Fibroblast of the aortic adventitia (primary cell): ENCODE measurements around the gene RAB7B. TPM values are rescaled to one million over a fixed set of nuclear protein-coding genes. Genes with fewer than 3 reads are reported as not detected.

Experiments used
- DNase-seq: peaks from one replicate; pipeline ENCODE4 v3.0.0-alpha.2; 2010; ENCODE audit warnings: low read depth
- H3K4me3 ChIP-seq: 2 replicates; pipeline ENCODE4 v1.5.1; 2011; ENCODE audit warnings: low read depth, mild to moderate bottlenecking, control low read depth, low read length, moderate library complexity
- total RNA-seq: library from RNA; depleted of rRNA; stranded (reverse); fragments of >200 nt; gene quantifications from 2 replicates; pipeline ENCODE4 v1.2.3, GENCODE V29; 2012; ENCODE audit warnings: low replicate concordance
- TF ChIP-seq, protein P1 (sequence below): IDR thresholded peaks from 2 replicates; pipeline ENCODE4 v1.5.1; 2011; ENCODE audit warnings: mild to moderate bottlenecking, low read length, control low read depth, inconsistent platforms; ENCODE audit not compliant: insufficient read depth

The RAB7B gene
- total RNA-seq, 1 donor = 7.4 TPM

DNA sequence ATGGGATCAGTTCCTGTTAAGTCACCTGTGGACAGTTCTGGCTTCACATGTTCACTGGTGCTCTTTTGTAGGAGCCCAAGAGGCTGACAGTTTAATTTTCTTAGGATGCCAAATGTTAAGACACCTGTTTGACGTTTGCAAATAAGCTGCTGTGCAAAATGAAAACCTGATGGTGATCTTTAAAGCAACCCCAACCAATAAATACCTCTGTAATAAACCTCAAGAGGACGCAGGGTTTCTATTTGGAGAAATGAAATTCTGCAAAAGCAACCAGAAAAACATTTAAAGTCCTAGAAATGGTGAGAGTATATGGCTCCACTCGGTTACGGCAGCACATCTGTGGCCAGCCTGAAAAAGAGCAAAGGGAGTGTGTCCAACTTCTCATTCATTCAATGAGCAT lies 44.1 kb upstream of the RAB7B start:
- DNase-seq = no peak
- TF ChIP-seq, protein P1, sequence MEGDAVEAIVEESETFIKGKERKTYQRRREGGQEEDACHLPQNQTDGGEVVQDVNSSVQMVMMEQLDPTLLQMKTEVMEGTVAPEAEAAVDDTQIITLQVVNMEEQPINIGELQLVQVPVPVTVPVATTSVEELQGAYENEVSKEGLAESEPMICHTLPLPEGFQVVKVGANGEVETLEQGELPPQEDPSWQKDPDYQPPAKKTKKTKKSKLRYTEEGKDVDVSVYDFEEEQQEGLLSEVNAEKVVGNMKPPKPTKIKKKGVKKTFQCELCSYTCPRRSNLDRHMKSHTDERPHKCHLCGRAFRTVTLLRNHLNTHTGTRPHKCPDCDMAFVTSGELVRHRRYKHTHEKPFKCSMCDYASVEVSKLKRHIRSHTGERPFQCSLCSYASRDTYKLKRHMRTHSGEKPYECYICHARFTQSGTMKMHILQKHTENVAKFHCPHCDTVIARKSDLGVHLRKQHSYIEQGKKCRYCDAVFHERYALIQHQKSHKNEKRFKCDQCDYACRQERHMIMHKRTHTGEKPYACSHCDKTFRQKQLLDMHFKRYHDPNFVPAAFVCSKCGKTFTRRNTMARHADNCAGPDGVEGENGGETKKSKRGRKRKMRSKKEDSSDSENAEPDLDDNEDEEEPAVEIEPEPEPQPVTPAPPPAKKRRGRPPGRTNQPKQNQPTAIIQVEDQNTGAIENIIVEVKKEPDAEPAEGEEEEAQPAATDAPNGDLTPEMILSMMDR = no peak
- no peak overlapping the region for H3K4me3 ChIP-seq

DNA sequence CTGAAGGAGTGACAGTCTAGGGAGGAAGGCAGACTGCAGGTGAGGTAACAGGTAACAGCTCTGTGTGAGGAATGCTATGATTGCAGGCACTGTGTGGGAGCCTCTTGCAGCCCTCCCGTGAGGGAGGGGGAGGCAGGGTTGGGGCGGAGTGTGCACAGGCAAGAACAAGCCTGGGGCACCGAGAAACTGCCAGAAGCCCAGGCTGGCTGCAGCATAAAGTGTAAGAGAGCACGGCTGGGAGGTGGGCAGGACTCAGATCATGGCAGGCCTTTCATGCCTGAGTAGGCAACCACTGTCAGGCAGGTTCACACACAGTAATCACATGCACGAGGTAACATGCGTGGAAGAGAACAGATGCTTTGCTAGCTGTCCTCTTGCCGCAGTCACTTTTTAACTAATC lies 38.4 kb upstream of the RAB7B start:
- H3K4me3 ChIP-seq = no peak overlapping the region
- TF ChIP-seq, protein P1 = no peak
- DNase-seq = no peak

DNA sequence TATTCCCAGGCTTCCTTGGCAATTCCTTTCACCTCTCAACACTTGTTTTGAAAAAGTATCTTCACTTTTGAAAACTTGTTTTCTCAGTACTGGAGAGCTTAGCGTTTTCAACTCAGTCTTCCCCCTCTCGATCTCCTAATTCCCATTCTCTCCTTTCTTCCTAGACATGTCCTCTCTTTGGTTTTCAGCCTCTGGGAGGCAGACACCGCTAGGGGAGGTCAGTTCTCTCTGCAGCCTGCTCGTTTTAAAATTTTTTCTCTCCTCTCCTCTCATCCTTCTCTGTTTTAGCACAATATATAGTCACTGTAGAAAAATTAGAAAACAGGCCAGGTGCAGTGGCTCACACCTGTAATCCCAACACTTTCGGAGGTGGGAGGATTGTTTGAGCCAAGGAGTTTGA lies 37.1 kb upstream of the RAB7B start:
- TF ChIP-seq, protein P1 = no peak
- no peak overlapping the region for H3K4me3 ChIP-seq
- no peak for DNase-seq

DNA sequence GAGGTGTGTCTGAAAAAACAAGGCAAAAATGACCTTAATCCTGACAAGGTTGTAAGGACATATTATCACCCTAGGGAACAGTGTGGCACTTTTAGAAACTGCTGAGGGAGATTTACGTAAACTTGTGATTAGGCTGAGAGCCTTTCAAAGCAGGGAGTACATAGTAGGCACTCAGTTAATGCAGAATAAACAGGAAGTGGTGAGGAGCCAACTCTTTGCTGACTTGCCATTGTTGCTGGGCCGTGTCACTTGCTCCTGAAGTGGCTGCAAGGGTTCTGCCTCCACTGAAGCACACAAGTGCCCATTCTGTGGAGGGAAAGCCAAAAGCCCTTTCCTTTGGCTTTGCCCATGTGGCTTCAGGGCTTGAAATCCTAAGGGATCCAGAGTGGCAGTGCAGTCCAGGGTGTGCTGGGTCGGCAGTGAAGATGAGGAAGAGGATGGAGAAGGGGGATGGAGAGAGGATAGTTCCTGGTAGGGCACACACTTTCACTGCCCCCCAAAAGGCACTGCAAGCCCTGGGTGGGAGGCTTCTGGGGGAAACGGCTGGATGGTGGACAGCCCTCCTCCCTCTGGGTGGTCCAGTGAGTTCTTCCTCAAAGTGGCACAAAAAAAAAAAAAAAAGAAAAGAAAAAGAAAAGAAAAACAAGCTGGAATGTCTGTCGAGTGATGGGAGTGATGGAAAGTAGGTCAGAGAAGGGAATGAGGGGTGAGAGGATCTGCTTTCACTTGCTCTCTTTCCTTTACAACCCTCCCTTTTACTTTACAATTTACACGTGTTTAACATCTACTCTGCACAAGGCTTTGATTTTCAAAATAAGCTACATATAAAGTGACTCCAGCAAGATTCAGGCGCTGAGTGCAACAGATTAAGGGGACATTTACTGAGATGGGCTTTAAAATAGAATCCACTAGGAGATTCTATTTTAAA lies 36.1 kb upstream of the RAB7B start:
- DNase-seq = no peak
- TF ChIP-seq, protein P1 = no peak
- no peak overlapping the region for H3K4me3 ChIP-seq

GRCh38 chr1:206037581-206037980 lies 34.4 kb upstream of the RAB7B start:
- TF ChIP-seq, protein P1 = no peak
- H3K4me3 ChIP-seq = no peak overlapping the region
- DNase-seq = no peak

DNA sequence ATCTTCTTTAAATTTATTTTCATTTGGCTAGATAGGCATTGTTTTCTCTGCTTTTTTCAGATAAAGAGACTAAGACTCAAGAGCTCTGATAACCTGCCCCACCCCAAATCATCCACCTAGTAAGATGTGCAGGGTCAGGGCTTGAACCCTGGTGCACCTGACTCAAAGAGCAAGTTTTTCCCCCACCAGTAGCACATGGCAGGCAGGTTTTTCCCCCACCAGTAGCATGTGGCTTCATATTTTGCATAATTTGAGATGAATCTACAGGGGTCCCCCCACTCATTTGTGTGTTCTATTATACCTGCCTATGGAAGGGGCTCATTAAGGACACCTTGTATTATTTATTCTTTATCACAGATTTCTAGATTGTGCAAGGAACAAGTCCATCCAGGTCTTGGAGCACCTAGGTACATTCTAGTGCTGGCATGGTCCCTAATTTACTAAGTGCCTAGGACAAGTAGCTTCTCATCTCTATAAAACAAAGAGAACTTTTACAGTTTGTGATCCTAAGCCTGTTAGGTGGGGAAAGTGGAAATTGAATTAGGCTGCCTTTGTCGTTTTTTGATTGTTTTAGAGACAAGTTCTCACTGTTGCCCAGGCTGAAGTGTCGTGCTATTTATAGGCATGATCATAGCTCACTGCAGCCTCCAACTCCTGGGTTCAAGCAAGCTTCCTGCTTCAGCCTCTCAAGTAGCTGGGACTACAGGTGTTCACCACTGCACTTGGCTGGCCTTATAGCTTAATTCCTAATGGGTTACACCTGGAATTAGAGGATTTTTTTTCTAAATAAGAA lies 33.7 kb upstream of the RAB7B start:
- H3K4me3 ChIP-seq = no peak overlapping the region
- TF ChIP-seq, protein P1 = no peak
- no peak for DNase-seq
